OCI-LY3 (cell line): ENCODE measurements around the gene HHAT.

Experiments
- H2AFZ ChIP-seq: fragments of 200-600, 300-600 bp; shearing (Covaris generic); 2 replicates; pipeline ENCODE4 v1.6.0; 2014; ENCODE audit warnings: antibody characterized with exemption, low read depth, low read length
- H3K27ac ChIP-seq: fragments of 200-600, 300-600 bp; sonication (generic); 2 replicates; pipeline ENCODE4 v1.5.1; 2014; ENCODE audit warnings: mild to moderate bottlenecking, low read length, moderate library complexity, mixed read lengths
- H3K27me3 ChIP-seq: fragments of 200-600, 300-600 bp; sonication (generic); 2 replicates; pipeline ENCODE4 v1.6.1; 2014; ENCODE audit warnings: low read depth, low read length, mixed read lengths
- H3K36me3 ChIP-seq: fragments of 200-600, 300-600 bp; sonication (generic); replicated peaks from 2 replicates; pipeline ENCODE3; 2014; ENCODE audit warnings: low read depth, low read length, mixed read lengths
- H3K4me1 ChIP-seq: fragments of 300-600, 200-600 bp; sonication (generic); 2 replicates; pipeline ENCODE4 v1.6.1; 2014; ENCODE audit warnings: low read length, mixed read lengths
- H3K4me2 ChIP-seq: fragments of 200-600, 300-600 bp; sonication (generic); 2 replicates; pipeline ENCODE4 v1.6.1; 2014; ENCODE audit warnings: low read length, mixed read lengths
- H3K4me3 ChIP-seq: fragments of 300-600, 200-600 bp; sonication (generic); 2 replicates; pipeline ENCODE4 v1.5.1; 2014; ENCODE audit warnings: antibody characterized with exemption, mild to moderate bottlenecking, low read length, moderate library complexity
- H3K79me2 ChIP-seq: fragments of 300-600, 200-600 bp; shearing (Covaris generic); 2 replicates; pipeline ENCODE4 v1.6.1; 2014; ENCODE audit warnings: mild to moderate bottlenecking, low read length, mixed read lengths
- H3K9ac ChIP-seq: fragments of 300-600, 200-600 bp; shearing (Covaris generic); 2 replicates; pipeline ENCODE4 v1.6.0; 2014; ENCODE audit warnings: mild to moderate bottlenecking, low read length, moderate library complexity
- H3K9me3 ChIP-seq: fragments of 200-600, 300-600 bp; shearing (Covaris generic); 2 replicates; pipeline ENCODE4 v1.6.1; 2014; ENCODE audit warnings: low read length, mixed read lengths; ENCODE audit not compliant: insufficient read depth
- H4K20me1 ChIP-seq: fragments of 200-600, 300-600 bp; sonication (generic); 2 replicates; pipeline ENCODE4 v1.6.1; 2016; ENCODE audit warnings: low read length, mixed read lengths; ENCODE audit not compliant: insufficient read depth
- CTCF ChIP-seq: fragments of 200-600, 300-600 bp; sonication (generic); IDR thresholded peaks from 2 replicates; pipeline ENCODE4 v1.5.1; 2014; ENCODE audit warnings: antibody characterized with exemption, low read length, low read depth
- EZH2phosphoT487 ChIP-seq: fragments of 200-600 bp; shearing (Covaris generic); IDR thresholded peaks from 2 replicates; pipeline ENCODE4 v1.6.1; 2018; ENCODE audit warnings: antibody characterized with exemption, mixed run types, low read depth

The HHAT gene

GRCh38 chr1:210500831-210501230 is 172.1 kb downstream of the HHAT start:
- no peak overlapping the region for H3K9ac ChIP-seq
- TF ChIP-seq CTCF = no peak
- TF ChIP-seq EZH2phosphoT487 = no peak
- H2AFZ ChIP-seq = no peak overlapping the region
- no peaks in the 10 kb centered on the region for H4K20me1 ChIP-seq
- H3K4me3 ChIP-seq = no peak overlapping the region
- no peaks in the 10 kb centered on the region for H3K36me3 ChIP-seq
- no peaks in the 10 kb centered on the region for H3K4me1 ChIP-seq
- H3K79me2 ChIP-seq = no peaks in the 10 kb centered on the region
- H3K27ac ChIP-seq = no peak overlapping the region
- no peaks in the 10 kb centered on the region for H3K9me3 ChIP-seq
- no peak overlapping the region for H3K4me2 ChIP-seq
- 0 out of 2 replicates have a peak, but pooled peaks cover 5% of the 10 kb centered on the region for H3K27me3 ChIP-seq

- TF ChIP-seq EZH2phosphoT487 (no peak), CTCF (no peak)
- no peak overlapping the region for H3K4me2 ChIP-seq
- H3K9ac ChIP-seq = no peak overlapping the region
- H3K4me3 ChIP-seq = no peak overlapping the region
- 0 out of 2 replicates have a peak, but pooled peaks cover 8% of the 10 kb centered on the region for H3K27me3 ChIP-seq
- H3K4me1 ChIP-seq = no peaks in the 10 kb centered on the region
- no peaks in the 10 kb centered on the region for H3K36me3 ChIP-seq
- H2AFZ ChIP-seq = no peak overlapping the region
- H4K20me1 ChIP-seq = no peaks in the 10 kb centered on the region
- H3K27ac ChIP-seq = no peak overlapping the region
- no peaks in the 10 kb centered on the region for H3K9me3 ChIP-seq
- H3K79me2 ChIP-seq = no peaks in the 10 kb centered on the region
Observed at GRCh38 chr1:210504286-210504685, 175.6 kb downstream of the HHAT start.

- no peak for TF ChIP-seq CTCF
- no peak for TF ChIP-seq EZH2phosphoT487
- Histone ChIP-seq H3K4me2 (no peak overlapping the region), H3K27me3 (peaks cover 12% of the 10 kb centered on the region; the same call in 1 of the 2 replicates), H2AFZ (no peak overlapping the region), H3K36me3 (no peaks in the 10 kb centered on the region), H3K4me1 (no peaks in the 10 kb centered on the region), H3K9me3 (no peaks in the 10 kb centered on the region), H3K27ac (no peak overlapping the region), H3K9ac (no peak overlapping the region), H4K20me1 (no peaks in the 10 kb centered on the region), H3K79me2 (no peaks in the 10 kb centered on the region), H3K4me3 (no peak overlapping the region)
Observed at GRCh38 chr1:210505601-210506496, 177.1 kb downstream of the HHAT start.

GRCh38 chr1:210506689-210507088 is 178.0 kb downstream of the HHAT start:
- Histone ChIP-seq H3K4me1 (no peaks in the 10 kb centered on the region), H3K9ac (no peak overlapping the region), H3K4me3 (no peak overlapping the region), H3K4me2 (no peak overlapping the region), H3K9me3 (no peaks in the 10 kb centered on the region), H3K79me2 (no peaks in the 10 kb centered on the region), H3K27me3 (peaks cover 12% of the 10 kb centered on the region; the same call in 1 of the 2 replicates), H3K27ac (no peak overlapping the region), H4K20me1 (no peaks in the 10 kb centered on the region), H3K36me3 (no peaks in the 10 kb centered on the region), H2AFZ (no peak overlapping the region)
- no peak for TF ChIP-seq EZH2phosphoT487
- no peak for TF ChIP-seq CTCF
